ENCODE results near the gene ZBTB4.

DNA sequence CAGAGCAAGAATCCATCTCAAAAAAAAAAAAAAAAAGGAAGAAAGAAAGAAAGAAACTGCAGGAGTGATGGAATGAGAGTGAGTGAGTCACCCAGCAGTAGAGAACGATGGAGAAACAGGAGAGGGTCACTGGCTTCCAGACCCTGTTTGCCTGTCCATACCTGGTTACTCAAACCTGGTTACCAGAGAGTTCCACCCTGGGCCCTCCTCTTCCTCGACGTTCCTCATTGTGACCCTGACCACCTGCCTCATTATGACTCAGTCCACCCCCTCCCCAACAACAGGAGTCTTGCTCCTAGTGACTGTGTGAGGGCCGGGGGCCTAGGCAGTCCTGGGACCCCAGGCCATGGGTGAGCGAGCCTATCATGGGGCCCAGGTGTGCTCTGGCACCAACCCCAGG is 50.9 kb downstream of the ZBTB4 start, which contains the start of gene SPEM3:
- TF ChIP-seq, protein P1, sequence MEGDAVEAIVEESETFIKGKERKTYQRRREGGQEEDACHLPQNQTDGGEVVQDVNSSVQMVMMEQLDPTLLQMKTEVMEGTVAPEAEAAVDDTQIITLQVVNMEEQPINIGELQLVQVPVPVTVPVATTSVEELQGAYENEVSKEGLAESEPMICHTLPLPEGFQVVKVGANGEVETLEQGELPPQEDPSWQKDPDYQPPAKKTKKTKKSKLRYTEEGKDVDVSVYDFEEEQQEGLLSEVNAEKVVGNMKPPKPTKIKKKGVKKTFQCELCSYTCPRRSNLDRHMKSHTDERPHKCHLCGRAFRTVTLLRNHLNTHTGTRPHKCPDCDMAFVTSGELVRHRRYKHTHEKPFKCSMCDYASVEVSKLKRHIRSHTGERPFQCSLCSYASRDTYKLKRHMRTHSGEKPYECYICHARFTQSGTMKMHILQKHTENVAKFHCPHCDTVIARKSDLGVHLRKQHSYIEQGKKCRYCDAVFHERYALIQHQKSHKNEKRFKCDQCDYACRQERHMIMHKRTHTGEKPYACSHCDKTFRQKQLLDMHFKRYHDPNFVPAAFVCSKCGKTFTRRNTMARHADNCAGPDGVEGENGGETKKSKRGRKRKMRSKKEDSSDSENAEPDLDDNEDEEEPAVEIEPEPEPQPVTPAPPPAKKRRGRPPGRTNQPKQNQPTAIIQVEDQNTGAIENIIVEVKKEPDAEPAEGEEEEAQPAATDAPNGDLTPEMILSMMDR (conservative IDR thresholded peaks at IDR 0.05; ENCODE audit: low read depth, low read length) = no peak
- TF ChIP-seq EZH2 (IDR thresholded peaks at IDR 0.05; ENCODE audit: low read length, unreplicated experiment) = no peak
- TF ChIP-seq EZH2phosphoT487 (IDR thresholded peaks at IDR 0.05; ENCODE audit: borderline replicate concordance, low read length) = no peak

Measured in PC-3 (cell line).